ENCODE measurements around the gene RFX1.

GRCh38 chr19:13966684-13967128, 39.4 kb downstream of the RFX1 start:
- TF ChIP-seq POLR2AphosphoS5 (IDR thresholded peaks at IDR 0.05; ENCODE audit: low read depth, low read length): no peak
- no peak for TF ChIP-seq REST (IDR thresholded peaks at IDR 0.05; ENCODE audit: insufficient read depth in 1 of 2, low read depth in 2 of 2, low read length in 2 of 2)

All from PFSK-1 (cell line).